Mesothelial cell of epicardium (in vitro differentiated cells): ENCODE data around the gene COL4A2. TPM values are rescaled to one million over a fixed set of nuclear protein-coding genes. Genes with fewer than 3 reads are reported as not detected.

Source experiments
- DNase-seq, 2 experiments: peaks; one replicate each; pipeline ENCODE4 v3.0.0; 2021; ENCODE audit warnings: low spot score in 2 of 2; ENCODE audit not compliant: unreplicated experiment in 2 of 2
- H3K27ac Mint-ChIP-seq: 2 replicates; pipeline ENCODE4 v1.8.0; 2021; ENCODE audit warnings: mixed read lengths
- H3K27me3 Mint-ChIP-seq: 2 replicates; pipeline ENCODE4 v1.8.0; 2021; ENCODE audit warnings: low read depth, mixed read lengths
- H3K36me3 Mint-ChIP-seq: 2 replicates; pipeline ENCODE4 v1.8.0; 2021; ENCODE audit warnings: mixed read lengths
- H3K4me1 Mint-ChIP-seq: 2 replicates; pipeline ENCODE4 v1.8.0; 2021; ENCODE audit warnings: mixed read lengths
- H3K4me3 Mint-ChIP-seq: 2 replicates; pipeline ENCODE4 v1.8.0; 2021; ENCODE audit warnings: mild to moderate bottlenecking, moderate library complexity, mixed read lengths
- H3K9me3 Mint-ChIP-seq: 2 replicates; pipeline ENCODE4 v1.8.0; 2021; ENCODE audit warnings: mixed read lengths
- CTCF ChIP-seq: fragments of 200-600 bp; sonication (generic); IDR thresholded peaks from one replicate; pipeline ENCODE4 v1.5.0; 2021; ENCODE audit warnings: antibody characterized with exemption; ENCODE audit not compliant: unreplicated experiment
- total RNA-seq: library from RNA; stranded (reverse); gene quantifications from 3 replicates; pipeline ENCODE4 v1.2.1, GENCODE V29; 2021

COL4A2 gene
- total RNA-seq, 1 donor from 2014 or later: 469 TPM

- Mint-ChIP-seq H3K9me3 (no peaks in the 10 kb centered on the region), H3K27me3 (no peaks in the 10 kb centered on the region), H3K36me3 (peaks cover 38% of the 10 kb centered on the region), H3K4me1 (no peaks in the 10 kb centered on the region), H3K4me3 (no peak overlapping the region), H3K27ac (no peak overlapping the region)
- no peak for DNase-seq
- no peak for TF ChIP-seq CTCF
Observed at GRCh38 chr13:110472904-110473563, 165.9 kb downstream of the COL4A2 start.

GRCh38 chr13:110474713-110475112 lies 167.6 kb downstream of the COL4A2 start:
- no peaks in the 10 kb centered on the region for H3K4me1 Mint-ChIP-seq
- H3K27ac Mint-ChIP-seq: no peak overlapping the region
- H3K36me3 Mint-ChIP-seq: peaks cover 37% of the 10 kb centered on the region
- DNase-seq: no peak
- no peaks in the 10 kb centered on the region for H3K9me3 Mint-ChIP-seq
- no peak for TF ChIP-seq CTCF
- H3K4me3 Mint-ChIP-seq: no peak overlapping the region
- no peaks in the 10 kb centered on the region for H3K27me3 Mint-ChIP-seq

GRCh38 chr13:110475117-110475516 lies 168.0 kb downstream of the COL4A2 start:
- Mint-ChIP-seq H3K27me3 (no peaks in the 10 kb centered on the region), H3K4me3 (no peak overlapping the region), H3K27ac (no peak overlapping the region), H3K4me1 (no peaks in the 10 kb centered on the region), H3K36me3 (peaks cover 37% of the 10 kb centered on the region), H3K9me3 (no peaks in the 10 kb centered on the region)
- no peak for DNase-seq
- TF ChIP-seq CTCF: no peak

GRCh38 chr13:110475550-110476219 lies 168.6 kb downstream of the COL4A2 start:
- DNase-seq: no peak
- Mint-ChIP-seq H3K27ac (no peak overlapping the region), H3K36me3 (peaks cover 32% of the 10 kb centered on the region), H3K9me3 (no peaks in the 10 kb centered on the region), H3K4me3 (no peak overlapping the region), H3K27me3 (no peaks in the 10 kb centered on the region), H3K4me1 (no peaks in the 10 kb centered on the region)
- no peak for TF ChIP-seq CTCF

- Mint-ChIP-seq H3K4me1 (no peaks in the 10 kb centered on the region), H3K9me3 (no peaks in the 10 kb centered on the region), H3K36me3 (peaks cover 27% of the 10 kb centered on the region), H3K4me3 (no peak overlapping the region), H3K27me3 (no peaks in the 10 kb centered on the region), H3K27ac (no peak overlapping the region)
- no peak for DNase-seq
- no peak for TF ChIP-seq CTCF
Observed at GRCh38 chr13:110476220-110476617, 169.1 kb downstream of the COL4A2 start.
